GM19240 (cell line): Measurements from ENCODE around the gene SYT9.
"Not testable (repeated sequence)": the region's sequence is repeated elsewhere in the genome, so short reads cannot be mapped to it uniquely, and the experiment has no call there.

Source experiments
- DNase-seq: peaks from one replicate; pipeline ENCODE4 v3.0.0; 2011; ENCODE audit warnings: low spot score; ENCODE audit not compliant: insufficient read length

SYT9 gene

DNA sequence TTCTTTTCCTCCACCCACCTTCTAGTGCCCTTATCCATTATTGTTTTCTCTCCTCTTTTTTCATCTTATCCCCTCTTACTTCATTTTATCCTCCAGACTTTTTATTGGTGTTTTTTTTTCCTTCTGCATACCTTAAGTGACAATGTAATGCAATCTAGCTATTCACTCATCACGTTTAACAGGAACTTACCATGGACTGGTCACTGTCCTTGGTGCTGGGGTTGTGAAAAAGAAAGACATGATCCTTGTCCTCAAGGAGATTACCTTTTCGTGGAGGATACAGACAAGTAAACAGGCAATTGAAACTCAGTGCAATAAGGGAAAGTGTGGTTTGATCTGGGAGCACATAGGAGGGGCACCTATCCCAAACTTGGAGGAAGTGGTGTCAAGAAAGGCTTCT, 20.7 kb downstream of the SYT9 start:
- no peak for DNase-seq

DNA sequence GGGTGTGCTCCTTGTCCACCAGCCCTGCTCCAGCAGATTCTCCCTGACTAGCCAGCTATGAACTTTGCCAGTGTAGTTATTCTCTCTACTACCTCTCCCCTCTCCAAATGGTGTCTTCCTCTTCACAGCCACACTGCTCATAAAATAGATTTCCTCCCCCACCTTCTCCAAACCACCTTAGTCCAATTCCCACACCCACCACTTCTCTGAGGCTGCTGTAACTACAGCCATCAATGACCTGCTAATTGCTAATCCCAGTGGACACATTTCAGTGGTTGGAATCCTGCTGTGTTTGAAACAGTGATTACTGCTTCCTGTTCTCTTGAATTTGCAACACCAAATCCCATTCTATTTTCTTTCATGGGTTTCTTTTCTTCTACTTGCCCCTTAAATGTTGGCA, 23.4 kb downstream of the SYT9 start:
- DNase-seq, result no peak

DNA sequence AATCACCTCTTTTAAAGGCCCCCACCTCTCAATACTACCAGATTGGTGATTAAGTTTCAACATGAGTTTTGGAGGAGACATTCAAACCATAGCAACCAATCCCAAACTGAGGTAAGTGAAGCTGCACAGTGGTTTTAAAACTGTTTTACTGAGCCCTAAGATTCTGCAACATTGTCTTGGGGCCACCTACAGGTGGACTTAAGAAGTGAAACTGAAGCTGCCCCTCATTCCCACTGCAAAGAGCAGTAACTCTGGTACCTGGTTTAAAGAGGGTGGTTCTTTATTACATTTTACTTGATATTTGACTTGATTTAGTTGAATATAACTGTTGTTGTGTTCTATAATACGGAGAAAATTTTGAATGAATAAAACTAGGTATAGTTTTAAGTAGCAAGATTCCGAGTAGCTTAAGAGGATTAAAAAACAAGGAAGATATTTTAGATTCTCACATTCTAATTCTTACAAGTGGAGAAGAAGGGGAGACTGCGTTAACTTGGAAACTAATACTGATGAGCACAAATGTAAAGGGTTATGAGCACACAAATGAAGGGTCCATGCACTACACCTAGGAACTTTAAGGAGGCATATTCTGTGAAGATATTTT, 26.7 kb downstream of the SYT9 start:
- DNase-seq, result no peak

DNA sequence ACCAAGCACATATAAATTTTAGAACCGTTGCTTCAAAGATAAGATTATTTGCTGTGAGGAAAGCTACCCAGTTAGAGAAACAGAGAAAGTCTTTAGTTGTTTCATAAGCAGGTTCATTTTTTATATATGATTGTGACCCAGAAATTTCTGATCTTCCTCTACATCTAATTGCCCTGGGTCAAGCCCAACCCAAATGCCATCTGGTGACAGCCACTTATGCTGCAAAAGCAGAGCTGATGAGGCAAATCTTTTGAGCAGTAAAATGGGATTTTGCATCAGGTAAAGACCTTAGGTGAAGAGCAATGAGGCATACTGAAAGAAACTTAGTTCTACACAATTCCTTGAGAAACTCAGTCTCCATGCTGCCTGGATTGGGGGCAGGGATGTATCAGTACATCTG, 28.0 kb downstream of the SYT9 start:
- no peak for DNase-seq

DNA sequence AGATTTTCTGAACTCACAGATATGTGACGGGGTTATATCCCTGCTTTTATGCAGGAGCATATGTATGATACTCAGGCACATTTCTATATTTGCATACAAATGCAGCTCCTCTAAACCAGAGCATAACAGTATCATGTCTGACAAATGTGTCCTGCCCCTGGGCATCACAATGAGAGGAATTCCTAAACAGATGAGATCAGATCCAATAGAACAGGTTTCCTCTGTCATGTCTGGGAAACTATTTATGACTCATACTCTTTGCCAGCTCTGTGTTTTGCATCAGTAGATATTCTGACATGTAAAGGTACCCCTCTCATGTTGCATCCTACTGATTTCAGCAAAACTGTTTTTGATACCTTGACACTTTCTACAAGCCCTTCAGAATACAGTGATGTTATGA, 29.4 kb downstream of the SYT9 start:
- DNase-seq, result no peak

DNA sequence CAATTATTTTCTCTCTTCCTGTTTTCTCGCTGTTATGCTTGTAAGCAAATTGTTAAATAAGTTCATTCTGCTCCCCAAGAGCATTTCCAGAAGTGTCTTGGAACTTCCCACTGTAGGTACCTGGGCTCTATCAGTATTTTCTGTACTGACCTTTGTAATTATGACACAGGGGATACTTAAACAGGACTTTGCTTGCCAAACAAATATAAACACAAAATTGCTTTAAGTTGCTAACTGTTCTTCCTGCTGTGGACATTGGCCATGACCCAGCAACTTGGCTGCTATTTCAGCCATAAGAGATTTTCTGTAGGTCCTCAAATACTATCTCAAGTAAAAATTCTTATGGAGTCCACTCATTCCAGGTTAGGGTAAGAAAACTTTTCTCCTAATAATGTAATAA, 30.1 kb downstream of the SYT9 start:
- no peak for DNase-seq

DNA sequence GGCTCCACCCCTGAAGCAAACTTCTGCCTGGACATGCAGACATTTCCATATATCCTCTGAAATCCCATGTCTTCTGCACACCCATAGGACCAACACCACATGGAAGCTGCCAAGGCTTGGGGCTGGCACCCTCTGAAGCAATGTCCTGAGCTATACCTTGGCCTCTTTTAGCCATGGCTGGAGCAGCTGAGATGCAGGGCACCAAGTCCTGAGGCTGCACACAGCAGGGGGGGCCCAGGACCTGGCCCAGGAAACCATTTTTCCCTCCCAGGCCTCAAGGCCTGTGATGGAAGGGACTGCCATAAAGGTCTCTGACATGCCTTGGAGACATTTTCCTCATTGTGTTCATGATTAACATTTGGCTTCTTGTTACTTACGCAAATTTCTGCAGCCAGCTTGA, 34.5 kb downstream of the SYT9 start:
- no peak for DNase-seq

DNA sequence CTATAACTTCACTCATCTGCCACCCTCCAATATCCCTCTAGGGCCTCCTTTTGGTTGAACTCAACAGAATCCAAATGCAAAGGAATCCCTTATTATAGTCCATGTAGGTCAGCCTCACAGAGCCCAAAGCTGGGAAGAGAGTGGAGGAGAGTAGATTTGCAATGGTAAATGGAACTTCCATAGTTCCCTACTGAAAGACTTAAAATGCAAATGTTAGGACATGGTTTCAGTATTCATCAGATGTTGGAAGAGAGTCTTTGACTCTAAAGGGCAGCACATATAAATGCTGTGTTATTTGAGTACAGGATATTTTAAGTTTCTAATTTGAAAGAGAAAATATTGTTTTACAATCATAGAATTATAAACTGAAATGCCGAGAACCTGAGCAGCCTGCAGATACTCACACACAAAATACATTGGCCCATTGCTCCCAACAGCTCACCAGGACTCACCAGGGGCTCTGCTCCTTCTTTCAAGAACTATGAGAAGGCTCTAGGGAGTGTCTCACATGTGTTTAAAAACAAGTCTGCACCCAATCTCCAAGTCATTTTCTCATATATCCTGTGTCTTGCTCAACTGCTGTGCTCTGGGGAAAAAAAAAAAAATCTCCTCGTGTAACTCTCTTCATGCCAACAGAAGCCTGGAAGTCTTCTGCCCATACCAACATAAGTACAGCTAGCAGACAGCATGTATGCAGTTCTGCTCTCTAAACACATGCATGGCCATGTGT, 39.6 kb downstream of the SYT9 start:
- no peak for DNase-seq

DNA sequence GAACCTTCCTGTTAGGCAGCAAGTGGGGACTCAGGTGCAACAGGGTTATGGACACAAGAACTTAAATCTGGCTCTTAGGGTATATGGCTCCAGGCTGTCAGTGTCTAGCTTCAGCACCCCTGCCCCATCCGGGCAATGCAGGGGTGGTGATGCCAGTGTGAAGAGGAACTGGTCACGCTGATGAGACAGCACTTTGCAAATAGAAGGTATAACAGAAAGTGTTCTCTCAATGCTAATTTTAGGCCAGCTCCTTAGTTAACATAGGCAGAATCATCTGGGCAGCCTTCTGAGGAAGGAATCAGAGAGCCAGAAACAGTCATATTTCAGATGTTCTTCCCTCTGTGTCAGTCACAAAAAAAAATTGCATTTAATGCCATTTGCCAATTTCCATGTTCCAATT, 41.2 kb downstream of the SYT9 start:
- no peak for DNase-seq

DNA sequence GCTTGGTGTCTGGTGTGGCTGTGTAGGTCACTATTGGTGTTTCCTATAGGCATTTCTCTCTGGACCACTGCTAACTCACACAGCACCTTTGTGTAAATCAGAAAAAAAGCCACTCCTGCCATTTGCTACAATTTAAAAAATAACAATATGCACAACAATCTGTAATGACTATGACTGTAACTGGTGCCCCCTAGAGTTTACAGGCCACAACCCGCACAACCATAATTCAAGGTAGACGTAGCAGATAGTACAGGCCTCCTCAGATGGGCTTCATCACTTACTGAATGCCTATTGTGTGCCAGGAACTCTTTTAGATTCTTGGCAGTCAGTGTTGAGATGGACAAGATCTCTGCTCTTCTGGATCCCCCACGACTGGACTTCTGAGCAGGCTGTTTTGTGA, 47.7 kb downstream of the SYT9 start:
- DNase-seq, result no peak

DNA sequence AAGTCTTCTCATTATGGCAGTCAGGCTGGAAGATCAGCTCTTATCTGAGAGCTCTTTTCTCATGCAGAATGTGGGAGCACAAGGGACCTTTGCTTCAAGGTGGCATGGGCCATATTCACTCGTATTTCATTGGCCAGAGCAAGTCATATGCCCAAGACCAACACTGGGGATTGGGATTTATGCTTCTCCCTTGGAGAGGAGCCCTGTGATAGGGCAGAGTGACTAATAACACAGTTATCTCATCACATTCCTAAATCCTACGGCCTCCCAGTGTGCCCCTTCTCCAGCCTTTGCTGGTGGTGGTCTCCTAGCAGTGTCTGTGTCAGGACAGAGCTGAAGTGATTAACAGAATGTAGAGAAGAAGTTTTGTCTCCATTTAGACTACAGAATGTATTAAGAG, 48.6 kb downstream of the SYT9 start:
- no peak for DNase-seq

DNA sequence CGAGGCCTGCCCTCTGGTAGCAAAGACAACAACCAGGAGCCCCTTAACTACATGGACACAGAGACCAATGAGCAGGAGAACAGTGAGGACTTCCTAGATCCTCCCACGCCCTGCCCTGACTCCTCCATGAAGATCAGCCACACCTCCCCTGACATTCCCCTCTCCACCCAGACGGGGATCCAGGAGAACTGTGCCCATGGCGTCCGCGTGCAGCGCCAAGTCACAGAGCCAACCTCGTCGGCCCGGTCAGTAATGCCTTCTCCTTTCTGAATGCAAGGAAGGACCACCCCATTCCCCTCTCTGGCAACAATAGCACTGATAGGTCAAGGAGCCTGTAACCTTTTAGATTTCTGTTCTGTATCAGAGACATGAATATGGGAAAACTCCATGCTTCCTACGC, 51.4 kb downstream of the SYT9 start:
- no peak for DNase-seq

DNA sequence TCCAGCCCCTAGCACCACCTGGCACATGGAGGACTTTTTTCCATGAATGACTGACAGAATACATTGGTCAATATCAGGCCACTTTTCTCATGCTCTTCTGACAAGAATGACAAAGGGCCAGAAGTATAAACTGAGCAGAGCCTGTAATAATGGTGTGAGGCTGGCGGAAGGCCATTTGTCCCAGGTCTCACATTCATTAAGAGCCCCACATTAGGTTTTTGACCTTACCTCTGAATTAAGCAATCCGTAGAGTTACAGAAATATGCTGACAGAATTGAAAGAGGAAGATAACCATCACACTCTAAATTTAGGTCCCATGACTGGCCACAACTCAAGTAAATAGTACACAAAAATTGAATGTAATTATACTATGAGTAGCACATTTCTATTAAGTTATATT, 55.2 kb downstream of the SYT9 start:
- DNase-seq, result no peak

DNA sequence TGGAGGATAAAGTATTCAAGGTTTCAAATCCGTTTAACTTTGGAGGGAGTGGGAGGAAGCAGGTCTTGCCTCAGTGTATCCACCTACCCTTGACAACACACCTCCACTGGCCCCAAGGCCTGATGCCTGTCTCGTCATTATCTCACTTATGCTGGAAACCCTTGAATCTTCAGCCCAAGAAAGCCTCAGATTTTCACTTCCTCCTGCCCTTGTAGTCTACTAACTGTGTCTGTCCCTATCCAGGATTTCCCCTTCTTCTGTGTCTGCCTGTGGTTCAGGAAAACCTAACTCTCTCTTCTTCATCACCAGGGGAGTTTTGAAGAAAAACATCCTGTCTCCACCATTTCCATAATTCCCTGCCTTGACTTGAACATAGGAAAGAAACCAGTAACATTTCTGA, 56.1 kb downstream of the SYT9 start:
- DNase-seq, result no peak

DNA sequence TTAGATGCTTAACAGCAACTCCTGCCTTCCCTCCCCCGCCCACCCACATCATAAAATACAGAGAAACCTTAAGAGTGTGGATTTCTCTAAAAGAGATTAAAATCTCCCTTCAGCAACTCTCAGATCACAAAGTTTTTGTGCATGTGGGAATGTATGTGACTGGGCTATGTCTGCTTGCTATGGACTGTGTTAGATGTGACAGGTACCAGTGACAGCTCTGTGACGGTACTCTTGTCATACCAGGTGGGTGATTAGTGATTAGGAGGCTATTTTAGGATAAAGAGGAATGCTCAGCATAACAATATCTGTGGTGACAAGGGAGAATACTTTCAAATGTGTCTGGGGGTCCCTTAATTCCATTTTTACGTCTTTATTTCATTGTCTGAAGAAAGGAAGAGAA, 60.2 kb downstream of the SYT9 start:
- DNase-seq, result no peak

DNA sequence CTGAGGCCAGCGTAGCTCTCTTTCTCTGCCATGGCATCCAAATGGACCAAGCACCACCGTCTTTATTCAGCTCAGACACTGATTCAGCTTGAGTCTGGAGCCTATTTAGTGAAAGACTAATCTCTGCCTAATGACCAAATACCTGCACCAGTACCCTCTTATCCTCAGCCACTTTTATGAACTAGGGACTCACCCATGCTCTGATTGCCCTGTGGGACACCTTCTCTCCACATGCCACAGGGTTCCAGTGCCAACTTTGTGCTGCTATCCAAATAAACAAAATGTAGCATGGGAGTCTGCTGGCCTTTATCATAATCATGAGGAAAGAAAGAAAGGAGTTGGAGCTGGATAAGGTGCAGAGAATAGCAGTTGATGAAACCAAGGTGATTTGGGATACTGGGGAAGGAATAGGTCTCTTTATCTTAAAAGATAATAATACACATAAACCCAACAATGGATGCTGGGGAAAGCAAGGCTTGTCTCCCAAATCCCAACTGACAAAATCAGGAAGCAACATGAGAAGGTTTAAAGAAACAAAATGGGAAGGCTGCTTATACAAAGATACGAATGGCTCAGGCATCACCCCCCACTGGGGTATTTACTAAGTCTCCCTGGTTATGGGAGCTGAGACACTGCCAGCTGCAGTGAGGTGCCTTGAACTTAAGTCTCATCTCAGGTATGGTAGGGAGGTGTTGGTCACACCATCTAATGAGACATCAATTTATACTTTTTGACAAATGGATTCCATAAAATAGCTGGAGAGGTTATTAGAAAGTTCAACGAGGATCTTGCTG, 63.3 kb downstream of the SYT9 start:
- no peak for DNase-seq

DNA sequence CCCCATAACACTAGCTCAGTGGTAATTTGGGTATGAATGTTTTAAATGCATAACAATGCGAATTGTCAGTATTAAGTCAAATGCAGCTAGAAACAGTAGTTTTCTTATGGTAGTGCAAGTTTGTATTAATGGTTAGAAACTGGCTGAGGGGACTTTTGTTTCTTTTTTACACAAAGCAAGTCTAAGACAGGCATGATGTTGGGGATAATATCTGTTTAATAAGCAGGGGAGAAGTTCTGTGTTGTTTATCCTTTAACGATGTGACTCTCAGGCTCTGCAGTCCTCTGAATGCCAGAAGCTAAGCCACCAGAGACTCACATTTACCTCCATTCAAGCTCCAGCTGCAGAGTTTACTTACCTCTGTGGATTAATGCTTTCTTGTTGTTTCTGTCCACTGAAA, 67.8 kb downstream of the SYT9 start:
- no peak for DNase-seq

DNA sequence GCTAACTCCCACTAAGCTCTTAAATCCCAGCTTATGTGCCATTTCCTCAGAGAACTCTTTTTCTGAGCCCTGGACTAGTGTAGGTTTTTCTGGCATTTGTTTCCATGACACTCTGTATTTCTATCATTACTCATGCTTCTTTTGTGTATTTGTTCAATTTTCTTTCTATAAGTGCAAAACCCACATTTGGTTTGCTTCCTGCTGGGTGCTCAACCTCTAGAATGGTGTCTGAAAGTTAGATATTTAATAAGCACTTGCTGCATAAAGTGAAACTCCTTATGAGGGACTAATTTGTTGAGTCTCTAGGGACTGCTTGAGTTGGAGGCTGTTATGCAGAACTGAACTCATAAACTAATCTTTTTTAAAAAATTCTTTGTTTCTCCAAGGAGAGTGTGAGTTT, 68.6 kb downstream of the SYT9 start:
- DNase-seq, result no peak

DNA sequence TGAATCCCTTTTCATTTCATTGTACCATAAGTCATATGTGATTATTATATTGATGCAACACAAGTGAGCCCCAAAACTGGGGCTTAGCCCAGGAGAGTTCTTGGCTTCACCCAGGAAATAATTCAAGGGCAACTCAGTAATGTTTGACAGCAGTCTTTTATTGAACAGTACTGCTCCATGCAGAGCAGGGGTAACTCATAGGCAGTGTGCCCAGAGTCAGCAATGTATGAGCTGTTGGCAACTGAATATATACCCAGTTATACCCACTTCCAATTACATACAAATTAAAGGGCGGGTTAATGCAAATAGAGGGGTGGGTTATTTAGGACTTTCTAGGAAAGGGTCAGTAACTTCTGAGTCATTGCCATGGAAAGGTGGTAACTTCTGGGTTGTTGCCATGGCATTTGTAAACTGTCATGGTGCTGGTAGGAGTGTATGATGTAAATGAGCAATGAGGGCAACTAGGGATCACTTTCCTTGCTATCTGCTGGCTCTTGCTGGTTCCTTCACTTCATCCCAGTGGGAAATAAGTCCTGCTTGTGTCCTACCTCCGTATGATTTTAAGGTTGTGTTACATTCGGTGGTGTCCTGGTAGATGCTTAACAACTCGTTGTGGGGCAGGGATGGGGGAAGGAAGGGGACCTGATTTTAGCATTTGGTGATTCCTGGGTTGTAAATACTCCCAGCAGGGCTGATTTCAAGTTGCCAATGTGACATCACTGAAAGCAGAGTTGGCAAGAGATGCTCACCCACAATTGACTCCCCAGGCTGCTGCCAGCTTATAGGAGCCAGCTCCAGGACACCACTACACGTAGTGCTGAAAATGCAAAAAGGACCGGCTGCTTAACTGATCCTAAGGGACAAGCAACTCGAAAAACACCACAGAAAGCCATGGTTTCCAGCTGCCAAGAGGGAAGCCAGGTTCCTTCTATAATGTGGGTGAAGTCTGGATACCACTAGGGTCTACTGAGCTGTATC, 70.1 kb downstream of the SYT9 start:
- no peak for DNase-seq

DNA sequence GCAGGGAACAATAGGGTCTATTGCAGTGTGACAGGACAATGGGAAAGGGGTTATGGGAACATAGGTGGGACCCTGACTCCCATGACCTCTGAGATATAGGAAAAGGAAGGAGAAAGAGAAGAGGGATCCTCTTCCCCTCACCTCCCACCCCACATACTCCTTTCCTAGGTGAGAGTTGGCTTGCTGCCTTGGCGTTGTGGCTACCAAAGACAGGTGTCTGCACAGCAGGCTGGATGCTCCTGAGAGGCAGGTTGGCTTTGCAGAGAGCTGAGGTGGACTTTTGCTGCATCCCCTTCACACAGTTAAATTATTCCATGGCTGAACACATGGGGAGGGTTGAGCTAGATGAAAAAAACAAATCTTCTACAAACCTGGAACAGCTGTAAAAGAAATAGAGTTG, 80.7 kb downstream of the SYT9 start:
- DNase-seq, result no peak

DNA sequence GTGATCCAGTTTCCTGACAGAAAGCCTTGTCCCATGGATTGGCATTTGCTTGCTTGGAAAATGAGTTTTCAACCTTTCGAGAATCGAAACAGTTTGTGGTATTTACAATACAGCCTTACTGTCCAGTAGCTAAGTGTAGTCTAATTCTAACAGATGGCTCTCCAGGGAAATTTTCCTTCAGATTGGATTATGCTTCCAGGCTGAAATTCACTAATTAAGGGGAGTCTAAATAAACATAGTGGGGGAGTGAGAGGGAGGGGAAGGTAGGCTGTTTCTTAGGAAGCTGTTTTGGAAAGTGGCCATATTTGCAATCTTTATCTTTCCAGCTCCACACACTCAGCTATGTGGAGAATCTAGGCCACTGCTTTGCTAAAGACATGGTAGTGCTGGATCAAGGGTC, 81.3 kb downstream of the SYT9 start:
- DNase-seq, result no peak

DNA sequence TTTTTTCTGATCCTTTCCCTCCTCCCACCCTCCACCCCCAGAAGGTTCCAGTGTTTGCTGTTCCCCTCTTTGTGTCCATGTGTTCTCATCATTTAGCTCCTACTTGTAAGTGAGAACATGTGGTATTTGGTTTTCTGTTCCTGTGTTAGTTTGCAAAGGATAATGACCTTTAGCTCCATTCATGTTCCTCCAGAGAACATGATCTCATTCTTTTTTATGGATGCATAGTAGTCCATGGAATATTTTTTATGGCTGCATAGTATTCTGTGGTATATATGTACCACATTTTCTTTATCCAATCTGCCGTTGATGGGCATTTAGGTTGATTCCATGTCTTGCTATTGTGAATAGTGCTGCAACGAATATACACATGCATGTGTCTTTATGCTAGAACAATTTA, 83.7 kb downstream of the SYT9 start:
- not testable (repeated sequence) for DNase-seq
